ENCODE data around the gene C2orf15. TPM values are rescaled to one million over a fixed set of nuclear protein-coding genes. Genes with fewer than 3 reads are reported as not detected.

Gene C2orf15, protein sequence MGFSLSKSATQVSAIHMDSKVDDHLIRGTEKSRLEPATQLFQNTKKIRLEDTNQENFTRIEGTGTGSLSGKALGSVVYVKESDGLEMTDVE
- 1 to 10 TPM in 4 of 6 donors, under 1 TPM in 1, not detected in 1; 0.33 to 3.0 (median 1.5) TPM for total RNA-seq

DNA sequence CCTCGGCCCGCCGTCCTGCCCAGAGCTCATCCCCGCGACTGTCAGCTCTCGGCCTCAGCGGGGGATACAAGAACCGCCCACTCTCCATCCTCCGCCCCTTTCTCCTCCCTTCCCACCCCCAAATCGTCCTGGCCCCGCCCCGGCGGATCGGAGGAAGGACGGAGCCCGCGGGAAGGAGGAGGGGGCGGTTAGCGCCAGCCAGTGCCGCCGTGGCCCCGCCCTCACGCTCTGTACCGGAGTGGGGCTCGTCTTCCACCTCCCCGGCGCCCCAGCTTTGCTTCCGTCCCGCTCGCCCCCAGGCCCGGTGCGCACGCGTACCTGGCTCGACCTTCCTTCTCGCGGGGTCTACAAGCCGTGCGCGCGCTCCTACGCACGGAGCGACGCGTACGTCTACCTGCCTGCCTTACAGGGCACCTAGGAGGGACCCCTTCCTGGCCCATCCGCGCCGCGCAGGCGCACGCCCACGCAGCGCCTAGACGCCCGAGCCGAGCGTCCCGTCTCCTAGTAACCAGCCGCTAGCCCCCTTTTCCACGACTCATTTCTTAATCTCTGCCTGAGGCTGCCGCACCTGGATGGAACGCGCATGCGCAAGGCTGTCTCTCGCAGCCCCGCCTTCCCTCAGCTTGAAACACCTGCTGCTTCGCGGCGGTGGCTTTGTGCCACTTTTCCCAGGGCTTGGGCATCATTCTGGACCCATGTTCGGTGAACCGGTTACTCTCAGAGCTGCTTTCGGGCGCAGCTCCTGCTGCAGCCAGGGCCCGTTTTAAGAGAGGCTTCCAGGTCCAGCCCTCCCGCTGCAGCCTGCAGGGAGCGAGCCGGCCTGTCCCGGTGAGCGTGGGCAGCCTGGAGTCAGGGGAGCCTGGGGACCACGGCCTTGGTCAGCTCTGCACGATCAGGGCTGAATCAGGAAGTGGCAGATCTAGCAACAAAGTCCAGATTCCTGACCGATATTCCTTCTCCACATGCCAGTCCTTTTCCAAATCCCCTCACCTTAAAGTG lies at the start of gene C2orf15:
TSS of gene C2orf15 (plus strand) at position 598 of the 999 bp plus-strand sequence. CDS start 8,852 bp downstream, outside the sequence.
- peaks cover 4 to 17% (median 9%) of the 10 kb centered on the region in 4 donors for H3K4me1 ChIP-seq

DNA sequence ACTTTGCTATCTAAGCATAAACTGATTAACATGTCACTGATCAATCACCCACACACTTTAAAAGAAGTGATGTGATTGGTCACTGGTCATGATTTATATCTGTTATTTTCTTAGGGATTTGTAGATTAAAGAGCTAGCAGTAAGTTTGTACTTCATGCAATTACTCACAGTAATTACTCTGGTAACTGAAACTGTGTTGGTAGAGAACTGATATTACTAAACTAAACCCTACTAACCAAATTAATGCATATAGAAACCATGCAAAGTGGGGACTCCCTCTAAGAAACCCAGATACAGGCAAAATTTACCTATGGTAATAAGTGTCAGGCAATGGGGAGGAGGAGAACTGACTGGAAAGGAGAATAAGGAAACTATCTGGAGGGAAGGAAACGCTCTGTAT lies 44.8 kb upstream of the C2orf15 start:
- WGBS, 2 donors: 85 to 90% methylated on average over 1 of the region's 1 CpG
- ATAC-seq (ENCODE audit: low FRiP score in 2 of 2): no peak
- peaks cover 0 to 5% (median 2%) of the 10 kb centered on the region in 4 donors for H3K4me1 ChIP-seq
- H3K36me3 ChIP-seq: no peaks in the 10 kb centered on the region
- no peak for DNase-seq
- H3K27me3 ChIP-seq: no peaks in the 10 kb centered on the region
- H3K9me3 ChIP-seq: peaks cover 0 to 5% (median 2%) of the 10 kb centered on the region in 4 donors
- TF ChIP-seq POLR2AphosphoS5 (IDR thresholded peaks at IDR 0.05) (no peak), EP300 (IDR thresholded peaks at IDR 0.05) (no peak), POLR2A (IDR thresholded peaks at IDR 0.05) (no peak)
- TF ChIP-seq, protein P1, sequence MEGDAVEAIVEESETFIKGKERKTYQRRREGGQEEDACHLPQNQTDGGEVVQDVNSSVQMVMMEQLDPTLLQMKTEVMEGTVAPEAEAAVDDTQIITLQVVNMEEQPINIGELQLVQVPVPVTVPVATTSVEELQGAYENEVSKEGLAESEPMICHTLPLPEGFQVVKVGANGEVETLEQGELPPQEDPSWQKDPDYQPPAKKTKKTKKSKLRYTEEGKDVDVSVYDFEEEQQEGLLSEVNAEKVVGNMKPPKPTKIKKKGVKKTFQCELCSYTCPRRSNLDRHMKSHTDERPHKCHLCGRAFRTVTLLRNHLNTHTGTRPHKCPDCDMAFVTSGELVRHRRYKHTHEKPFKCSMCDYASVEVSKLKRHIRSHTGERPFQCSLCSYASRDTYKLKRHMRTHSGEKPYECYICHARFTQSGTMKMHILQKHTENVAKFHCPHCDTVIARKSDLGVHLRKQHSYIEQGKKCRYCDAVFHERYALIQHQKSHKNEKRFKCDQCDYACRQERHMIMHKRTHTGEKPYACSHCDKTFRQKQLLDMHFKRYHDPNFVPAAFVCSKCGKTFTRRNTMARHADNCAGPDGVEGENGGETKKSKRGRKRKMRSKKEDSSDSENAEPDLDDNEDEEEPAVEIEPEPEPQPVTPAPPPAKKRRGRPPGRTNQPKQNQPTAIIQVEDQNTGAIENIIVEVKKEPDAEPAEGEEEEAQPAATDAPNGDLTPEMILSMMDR (IDR thresholded peaks at IDR 0.05): no peak
- no peak overlapping the region for H3K4me3 ChIP-seq
- H3K27ac ChIP-seq: no peak overlapping the region

More for the DNA sequence above, at the start of gene C2orf15:
- H3K36me3 ChIP-seq: no peaks in the 10 kb centered on the region
- peak; percentile 97 to 98 for DNase-seq
- no peaks in the 10 kb centered on the region for H3K27me3 ChIP-seq
- peak within 1 kb of the TSS; percentile 85 to 93 (median 88) for H3K27ac ChIP-seq
- H3K4me3 ChIP-seq: peak within 1 kb of the TSS; percentile 77 to 93 (median 85)
- no peaks in the 10 kb centered on the region for H3K9me3 ChIP-seq
- 0 to 2% methylated on average over 12 to 77 of the region's 84 CpGs for WGBS, 2 donors
- TF ChIP-seq POLR2A (IDR thresholded peaks at IDR 0.05): peak in 1 of 4 donors; percentile 64
- TF ChIP-seq, protein P1 (IDR thresholded peaks at IDR 0.05): no peak
- TF ChIP-seq EP300 (IDR thresholded peaks at IDR 0.05): no peak
- TF ChIP-seq POLR2AphosphoS5 (IDR thresholded peaks at IDR 0.05): peak; percentile 47 to 93
- ATAC-seq (ENCODE audit: low FRiP score in 2 of 2): peak; percentile 98 to 99

DNA sequence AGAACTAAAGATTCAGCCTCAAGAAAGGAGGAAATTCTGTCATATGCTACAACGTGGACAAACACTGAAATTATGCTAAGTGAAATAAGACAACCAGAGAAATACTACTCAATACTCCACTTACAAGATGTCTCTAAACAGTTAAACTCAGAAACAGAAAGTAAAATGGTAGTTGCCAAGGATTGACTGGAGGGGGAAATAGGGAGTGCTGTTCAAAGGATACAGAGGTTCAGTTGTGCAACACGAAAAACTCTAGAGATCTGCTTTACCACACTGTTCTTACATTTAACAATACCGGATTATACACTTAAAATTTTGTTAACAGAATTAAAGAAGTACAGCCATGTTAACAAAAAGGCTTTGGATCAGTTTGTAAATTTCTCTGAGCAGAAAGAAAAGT lies 39.8 kb upstream of the C2orf15 start:
- no peaks in the 10 kb centered on the region for H3K27me3 ChIP-seq
- DNase-seq (no peak), ATAC-seq (ENCODE audit: low FRiP score in 2 of 2) (peak in 1 of 2 donors; percentile 85)
- H3K4me3 ChIP-seq: no peak overlapping the region
- H3K36me3 ChIP-seq: no peaks in the 10 kb centered on the region
- 11 to 26% methylated on average over 3 of the region's 3 CpGs for WGBS, 2 donors
- H3K4me1 ChIP-seq: peaks cover 0 to 7% (median 2%) of the 10 kb centered on the region in 4 donors
- H3K27ac ChIP-seq: no peak overlapping the region
- H3K9me3 ChIP-seq: no peaks in the 10 kb centered on the region
- no peak for TF ChIP-seq POLR2A (IDR thresholded peaks at IDR 0.05)
- TF ChIP-seq, protein P1 (IDR thresholded peaks at IDR 0.05): peak in 1 of 6 experiments; percentile 28

DNA sequence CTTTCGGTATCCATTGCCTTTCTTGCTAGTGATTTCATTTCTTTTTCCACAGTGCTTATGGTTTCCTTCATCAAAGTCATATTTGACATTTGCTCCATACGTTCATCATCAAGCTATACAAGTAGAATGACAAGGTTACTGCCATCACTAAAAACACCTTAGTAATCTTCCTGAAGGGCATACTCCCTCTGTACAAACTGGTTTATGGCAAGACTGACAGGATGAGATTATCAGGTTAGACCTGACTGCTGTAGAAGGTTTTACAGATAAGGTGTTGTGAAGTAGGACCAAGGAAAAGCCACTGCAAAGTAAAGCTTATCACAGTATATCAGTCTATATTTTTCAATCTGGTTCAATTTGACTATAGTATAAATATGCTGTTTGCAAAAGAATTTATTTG lies 37.5 kb upstream of the C2orf15 start:
- WGBS, 2 donors: 89 to 91% methylated on average over 2 of the region's 2 CpGs
- H3K4me3 ChIP-seq: no peak overlapping the region
- no peak overlapping the region for H3K27ac ChIP-seq
- H3K4me1 ChIP-seq: peaks cover 0 to 7% (median 2%) of the 10 kb centered on the region in 4 donors
- H3K36me3 ChIP-seq: no peaks in the 10 kb centered on the region
- DNase-seq (no peak), ATAC-seq (ENCODE audit: low FRiP score in 2 of 2) (no peak)
- no peak for TF ChIP-seq POLR2AphosphoS5 (IDR thresholded peaks at IDR 0.05)
- TF ChIP-seq, protein P1 (IDR thresholded peaks at IDR 0.05): no peak
- TF ChIP-seq POLR2A (IDR thresholded peaks at IDR 0.05): no peak
- no peak for TF ChIP-seq EP300 (IDR thresholded peaks at IDR 0.05)
- no peaks in the 10 kb centered on the region for H3K27me3 ChIP-seq
- no peaks in the 10 kb centered on the region for H3K9me3 ChIP-seq

All from upper lobe of left lung (tissue), 6 donors.